Measurements from ENCODE around the gene PRELP.

PRELP gene

DNA sequence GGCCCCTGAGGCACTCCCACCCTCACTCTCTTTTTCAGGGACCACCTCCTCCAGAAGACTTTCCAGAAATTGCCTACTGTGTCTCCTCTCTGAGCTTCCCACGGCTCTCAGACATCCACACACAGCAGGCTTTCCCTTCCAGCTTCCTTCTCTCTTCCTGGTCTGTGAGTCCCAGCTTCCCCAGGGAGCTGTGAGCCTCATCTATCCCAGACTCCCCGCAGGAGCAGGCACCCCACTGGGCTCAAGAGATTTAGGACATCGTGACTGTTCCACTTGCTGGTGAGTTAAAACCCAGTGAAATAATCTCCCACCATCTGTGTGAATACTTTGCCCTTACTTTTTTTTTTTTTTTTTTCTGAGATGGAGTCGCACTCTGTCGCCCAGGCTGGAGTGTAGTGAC lies 22.0 kb upstream of the PRELP start:
- TF ChIP-seq, protein P1, sequence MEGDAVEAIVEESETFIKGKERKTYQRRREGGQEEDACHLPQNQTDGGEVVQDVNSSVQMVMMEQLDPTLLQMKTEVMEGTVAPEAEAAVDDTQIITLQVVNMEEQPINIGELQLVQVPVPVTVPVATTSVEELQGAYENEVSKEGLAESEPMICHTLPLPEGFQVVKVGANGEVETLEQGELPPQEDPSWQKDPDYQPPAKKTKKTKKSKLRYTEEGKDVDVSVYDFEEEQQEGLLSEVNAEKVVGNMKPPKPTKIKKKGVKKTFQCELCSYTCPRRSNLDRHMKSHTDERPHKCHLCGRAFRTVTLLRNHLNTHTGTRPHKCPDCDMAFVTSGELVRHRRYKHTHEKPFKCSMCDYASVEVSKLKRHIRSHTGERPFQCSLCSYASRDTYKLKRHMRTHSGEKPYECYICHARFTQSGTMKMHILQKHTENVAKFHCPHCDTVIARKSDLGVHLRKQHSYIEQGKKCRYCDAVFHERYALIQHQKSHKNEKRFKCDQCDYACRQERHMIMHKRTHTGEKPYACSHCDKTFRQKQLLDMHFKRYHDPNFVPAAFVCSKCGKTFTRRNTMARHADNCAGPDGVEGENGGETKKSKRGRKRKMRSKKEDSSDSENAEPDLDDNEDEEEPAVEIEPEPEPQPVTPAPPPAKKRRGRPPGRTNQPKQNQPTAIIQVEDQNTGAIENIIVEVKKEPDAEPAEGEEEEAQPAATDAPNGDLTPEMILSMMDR (conservative IDR thresholded peaks at IDR 0.05; ENCODE audit: low read depth, low read length): no peak
- no peak for DNase-seq (ENCODE audit: low read depth)
- H3K4me3 ChIP-seq (ENCODE audit: low read depth, low read length): no peak overlapping the region

DNA sequence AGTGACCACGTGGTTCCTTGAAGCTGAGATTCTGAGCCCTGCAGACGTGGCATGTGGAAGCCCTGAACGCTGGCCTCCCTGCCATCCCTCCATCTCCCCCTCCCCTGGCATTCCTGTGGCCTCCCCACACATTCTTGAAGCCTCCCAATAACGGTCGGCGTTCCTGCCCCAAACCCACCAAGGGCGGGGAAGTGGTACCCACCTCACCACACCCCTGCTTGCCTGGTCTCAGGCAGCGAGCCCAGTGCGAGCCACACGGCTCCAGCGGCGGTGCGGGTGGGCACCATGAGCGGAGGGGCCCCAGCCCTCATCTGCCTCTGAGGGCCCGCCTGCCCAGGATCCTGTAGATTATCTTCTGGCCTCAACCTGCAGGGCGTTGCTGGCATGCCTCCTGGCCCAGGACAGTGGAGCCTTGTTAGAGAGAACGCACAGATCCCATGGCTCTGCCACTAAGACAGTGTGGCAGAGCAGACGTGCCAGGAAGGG lies 20.6 kb upstream of the PRELP start:
- no peak overlapping the region for H3K4me3 ChIP-seq (ENCODE audit: low read depth, low read length)

DNA sequence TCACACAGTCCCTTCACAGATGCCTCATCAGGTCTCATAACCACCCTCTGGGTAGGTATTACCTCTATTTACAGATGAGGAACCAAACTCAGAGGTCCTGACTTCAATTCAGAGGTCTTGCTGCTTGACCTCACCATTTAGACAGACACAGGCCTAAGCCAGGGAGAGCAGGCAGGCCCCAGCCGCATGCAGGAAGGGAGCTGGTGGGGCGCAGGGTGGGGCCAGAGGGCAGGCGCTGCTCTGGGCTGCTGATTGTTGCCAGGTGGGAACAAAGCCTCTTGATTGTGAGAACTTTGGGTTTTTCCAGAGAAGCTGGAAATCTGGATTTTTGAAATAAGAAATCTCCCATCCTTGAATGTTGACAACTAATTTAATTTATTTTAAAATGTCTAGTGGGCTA lies 19.9 kb upstream of the PRELP start:
- TF ChIP-seq, protein P1 (conservative IDR thresholded peaks at IDR 0.05; ENCODE audit: low read depth, low read length): no peak
- DNase-seq (ENCODE audit: low read depth): no peak

More for the DNA sequence above, 20.6 kb upstream of the PRELP start:
- TF ChIP-seq, protein P1 (conservative IDR thresholded peaks at IDR 0.05; ENCODE audit: low read depth, low read length): no peak
- DNase-seq (ENCODE audit: low read depth): no peak

DNA sequence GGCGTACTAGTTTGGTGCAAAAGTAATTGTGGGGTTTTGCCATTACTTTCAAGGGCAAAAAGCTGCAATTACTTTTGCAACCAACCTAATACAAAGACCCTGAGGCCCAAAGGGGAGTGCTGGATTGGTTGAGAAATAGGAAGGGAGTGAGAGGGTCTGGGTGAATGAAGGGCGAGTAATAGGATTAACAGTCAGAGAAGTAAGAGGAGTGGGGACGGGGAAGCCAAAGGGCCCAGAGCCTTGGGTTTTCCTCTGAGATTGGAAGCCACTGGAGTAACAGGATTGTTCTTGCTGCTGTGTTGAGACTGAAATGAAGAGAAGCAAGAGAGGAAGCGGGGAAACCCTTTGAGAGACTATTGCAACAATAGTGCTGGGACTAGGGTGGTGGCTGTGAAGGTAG lies 19.0 kb upstream of the PRELP start:
- no peak overlapping the region for H3K4me3 ChIP-seq (ENCODE audit: low read depth, low read length)
- TF ChIP-seq, protein P1 (conservative IDR thresholded peaks at IDR 0.05; ENCODE audit: low read depth, low read length): no peak
- DNase-seq (ENCODE audit: low read depth): no peak

More for the DNA sequence above, 19.9 kb upstream of the PRELP start:
- no peak overlapping the region for H3K4me3 ChIP-seq (ENCODE audit: low read depth, low read length)

DNA sequence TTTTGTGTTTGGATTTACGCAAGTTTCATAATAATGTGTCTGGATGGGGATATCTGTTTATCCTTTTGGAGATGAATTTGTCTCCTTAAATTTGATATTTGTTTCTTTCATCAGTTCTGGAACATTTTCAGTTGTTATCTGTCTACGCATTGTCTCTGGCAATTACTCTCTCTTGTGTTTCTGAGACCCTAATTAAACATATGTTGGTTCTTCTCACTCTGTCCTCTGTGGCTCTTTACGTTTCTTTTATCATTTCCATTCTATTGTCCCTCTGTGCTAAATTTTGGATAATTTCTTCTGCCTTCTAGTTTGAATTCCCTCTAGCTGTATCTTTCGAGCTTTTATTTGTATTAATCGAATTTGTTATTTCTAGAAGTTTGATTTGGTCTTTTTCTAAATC lies 17.5 kb upstream of the PRELP start:
- TF ChIP-seq, protein P1 (conservative IDR thresholded peaks at IDR 0.05; ENCODE audit: low read depth, low read length): no peak
- no peak for DNase-seq (ENCODE audit: low read depth)
- no peak overlapping the region for H3K4me3 ChIP-seq (ENCODE audit: low read depth, low read length)

DNA sequence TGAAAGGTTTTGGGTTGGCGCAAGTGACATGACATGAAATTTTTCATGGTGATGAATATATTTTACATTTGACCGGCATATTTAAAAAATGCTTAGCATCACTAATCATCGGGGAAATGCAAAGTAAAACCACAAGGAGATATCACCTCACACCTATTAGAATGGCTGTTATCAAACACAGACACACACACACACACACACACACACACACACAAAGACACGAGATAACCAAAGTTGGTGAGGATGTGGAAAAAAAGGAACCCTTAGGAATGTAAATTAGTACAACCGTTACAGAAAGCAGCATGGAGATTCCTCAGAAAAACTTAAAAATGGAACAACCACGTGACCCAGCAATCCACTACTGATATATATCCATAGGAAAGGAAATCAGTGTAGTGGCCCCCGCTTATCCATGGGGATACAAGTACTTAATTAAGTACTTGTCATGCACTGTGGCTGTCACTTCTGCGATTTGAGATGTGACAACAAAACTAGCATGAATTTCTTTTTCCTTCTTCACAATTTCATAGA lies 15.9 kb upstream of the PRELP start:
- TF ChIP-seq, protein P1 (conservative IDR thresholded peaks at IDR 0.05; ENCODE audit: low read depth, low read length): no peak
- no peak overlapping the region for H3K4me3 ChIP-seq (ENCODE audit: low read depth, low read length)

DNA sequence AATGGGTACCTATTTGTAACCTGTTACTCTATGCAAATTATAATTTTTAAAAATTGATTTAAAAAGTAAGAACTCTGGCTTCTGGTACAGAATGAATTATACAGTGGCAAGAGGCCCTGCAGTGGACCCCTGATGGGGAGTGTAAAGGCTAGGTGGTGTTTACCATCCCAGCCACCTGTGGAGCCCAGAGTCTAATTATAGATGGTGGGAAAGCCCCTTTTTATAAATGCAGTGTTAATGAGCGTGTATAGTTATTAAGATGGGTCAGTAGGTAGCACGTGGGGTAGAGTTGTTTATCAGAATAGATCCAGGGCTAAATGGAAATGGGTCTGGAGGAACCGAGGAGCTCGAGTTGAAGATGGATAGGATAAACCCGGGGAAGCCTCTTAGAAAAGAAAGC lies 13.9 kb upstream of the PRELP start:
- no peak overlapping the region for H3K4me3 ChIP-seq (ENCODE audit: low read depth, low read length)
- no peak for DNase-seq (ENCODE audit: low read depth)
- TF ChIP-seq, protein P1 (conservative IDR thresholded peaks at IDR 0.05; ENCODE audit: low read depth, low read length): no peak

More for the DNA sequence above, 15.9 kb upstream of the PRELP start:
- no peak for DNase-seq (ENCODE audit: low read depth)

Data from choroid plexus epithelial cell (primary cell).